SK-N-SH (cell line): Measurements from ENCODE around the gene MAP3K5.

ENCODE experiments used
- EP300 ChIP-seq, 2 experiments: IDR thresholded peaks; 2 replicates each; pipeline versions ENCODE4 v1.4.0 to v1.6.1; 2012; ENCODE audit warnings: borderline replicate concordance in 1 of 2, low read depth in 1 of 2, low read length in 1 of 2
- JUND ChIP-seq: IDR thresholded peaks from 2 replicates; pipeline ENCODE4 v1.4.0; 2012
- NFIC ChIP-seq: IDR thresholded peaks from 2 replicates; pipeline ENCODE4 v1.4.0; 2012; ENCODE audit warnings: borderline replicate concordance
- NRF1 ChIP-seq: IDR thresholded peaks from 2 replicates; pipeline ENCODE4 v1.6.1; 2012; ENCODE audit warnings: low read depth, mild to moderate bottlenecking, low read length
- POLR2AphosphoS5 ChIP-seq: IDR thresholded peaks from 2 replicates; pipeline ENCODE4 v1.6.1; 2012; ENCODE audit warnings: low read depth, low read length
- TAF1 ChIP-seq: IDR thresholded peaks from 2 replicates; pipeline ENCODE4 v1.6.1; 2012; ENCODE audit warnings: low read depth, mild to moderate bottlenecking, low read length, moderate library complexity, borderline replicate concordance
- TF ChIP-seq, protein P1 (sequence below): fragments of 200-600 bp; sonication (generic); IDR thresholded peaks from 2 replicates; pipeline ENCODE4 v1.6.1; 2017; ENCODE audit warnings: antibody characterized with exemption, mild to moderate bottlenecking, moderate library complexity

DNA sequence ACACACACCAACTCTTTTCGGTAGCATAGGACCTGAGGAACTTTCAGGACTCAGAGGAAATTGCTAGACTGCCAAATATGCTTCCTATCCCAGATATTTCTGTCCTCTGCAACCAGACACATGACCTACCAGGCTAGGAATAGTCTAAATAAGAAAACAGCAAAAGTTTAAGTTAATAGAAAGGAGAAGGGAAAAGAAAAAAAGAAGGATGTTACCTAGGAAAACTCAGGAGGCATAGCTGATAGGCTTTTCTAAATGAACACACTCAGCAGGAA is 74.6 kb downstream of the MAP3K5 start:
- TF ChIP-seq, protein P1, sequence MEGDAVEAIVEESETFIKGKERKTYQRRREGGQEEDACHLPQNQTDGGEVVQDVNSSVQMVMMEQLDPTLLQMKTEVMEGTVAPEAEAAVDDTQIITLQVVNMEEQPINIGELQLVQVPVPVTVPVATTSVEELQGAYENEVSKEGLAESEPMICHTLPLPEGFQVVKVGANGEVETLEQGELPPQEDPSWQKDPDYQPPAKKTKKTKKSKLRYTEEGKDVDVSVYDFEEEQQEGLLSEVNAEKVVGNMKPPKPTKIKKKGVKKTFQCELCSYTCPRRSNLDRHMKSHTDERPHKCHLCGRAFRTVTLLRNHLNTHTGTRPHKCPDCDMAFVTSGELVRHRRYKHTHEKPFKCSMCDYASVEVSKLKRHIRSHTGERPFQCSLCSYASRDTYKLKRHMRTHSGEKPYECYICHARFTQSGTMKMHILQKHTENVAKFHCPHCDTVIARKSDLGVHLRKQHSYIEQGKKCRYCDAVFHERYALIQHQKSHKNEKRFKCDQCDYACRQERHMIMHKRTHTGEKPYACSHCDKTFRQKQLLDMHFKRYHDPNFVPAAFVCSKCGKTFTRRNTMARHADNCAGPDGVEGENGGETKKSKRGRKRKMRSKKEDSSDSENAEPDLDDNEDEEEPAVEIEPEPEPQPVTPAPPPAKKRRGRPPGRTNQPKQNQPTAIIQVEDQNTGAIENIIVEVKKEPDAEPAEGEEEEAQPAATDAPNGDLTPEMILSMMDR, result no peak
- TF ChIP-seq JUND (no peak), NFIC (no peak), NRF1 (no peak), EP300 (IDR thresholded peaks at IDR 0.05; ENCODE audit: borderline replicate concordance in 1 of 2, low read depth in 1 of 2, low read length in 1 of 2) (no peak), POLR2AphosphoS5 (no peak), TAF1 (no peak)
